ENCODE measurements around the gene MESP2.
"Not testable (repeated sequence)": the region's sequence is repeated elsewhere in the genome, so short reads cannot be mapped to it uniquely, and the experiment has no call there.

MESP2 gene

DNA sequence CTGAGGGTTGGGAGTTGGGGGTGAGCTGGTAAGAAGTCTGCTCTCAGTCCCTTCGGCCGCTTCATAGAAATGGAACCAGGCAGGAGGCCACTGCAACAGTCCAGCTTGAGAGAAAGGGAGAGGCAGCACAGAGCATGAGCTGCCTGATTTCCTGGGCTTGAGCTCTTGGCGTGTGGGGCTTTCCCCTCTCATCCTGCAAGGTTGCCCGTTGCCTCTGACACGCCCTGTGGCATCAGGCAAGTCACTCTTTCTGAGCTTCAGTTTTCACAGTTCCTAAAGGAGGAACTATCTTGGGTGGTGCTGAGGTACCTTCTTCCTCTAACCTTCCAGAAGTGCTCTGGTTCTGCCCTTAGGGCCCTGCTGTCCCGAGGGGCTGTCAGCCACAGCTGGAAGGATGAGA is 4.9 kb downstream of the MESP2 start:
- H3K9ac ChIP-seq (ENCODE audit: insufficient read length, low read depth): no peak overlapping the region
- H3K36me3 ChIP-seq (ENCODE audit: insufficient read depth, insufficient read length, low read length): no peaks in the 10 kb centered on the region
- H3K9me3 ChIP-seq (ENCODE audit: insufficient read depth, low read length): no peaks in the 10 kb centered on the region
- TF ChIP-seq SUZ12 (IDR thresholded peaks at IDR 0.05; ENCODE audit: extremely low read depth, insufficient read depth, insufficient read length): no peak
- no peak overlapping the region for H3K4me3 ChIP-seq (ENCODE audit: insufficient read length, low read depth)
- DNase-seq (ENCODE audit: low read depth, low spot score): no peak
- peaks cover 25% of the 10 kb centered on the region for H3K4me1 ChIP-seq (ENCODE audit: insufficient read depth, insufficient read length)
- H3K27me3 ChIP-seq (ENCODE audit: insufficient read depth, insufficient read length): peaks cover 23% of the 10 kb centered on the region

DNA sequence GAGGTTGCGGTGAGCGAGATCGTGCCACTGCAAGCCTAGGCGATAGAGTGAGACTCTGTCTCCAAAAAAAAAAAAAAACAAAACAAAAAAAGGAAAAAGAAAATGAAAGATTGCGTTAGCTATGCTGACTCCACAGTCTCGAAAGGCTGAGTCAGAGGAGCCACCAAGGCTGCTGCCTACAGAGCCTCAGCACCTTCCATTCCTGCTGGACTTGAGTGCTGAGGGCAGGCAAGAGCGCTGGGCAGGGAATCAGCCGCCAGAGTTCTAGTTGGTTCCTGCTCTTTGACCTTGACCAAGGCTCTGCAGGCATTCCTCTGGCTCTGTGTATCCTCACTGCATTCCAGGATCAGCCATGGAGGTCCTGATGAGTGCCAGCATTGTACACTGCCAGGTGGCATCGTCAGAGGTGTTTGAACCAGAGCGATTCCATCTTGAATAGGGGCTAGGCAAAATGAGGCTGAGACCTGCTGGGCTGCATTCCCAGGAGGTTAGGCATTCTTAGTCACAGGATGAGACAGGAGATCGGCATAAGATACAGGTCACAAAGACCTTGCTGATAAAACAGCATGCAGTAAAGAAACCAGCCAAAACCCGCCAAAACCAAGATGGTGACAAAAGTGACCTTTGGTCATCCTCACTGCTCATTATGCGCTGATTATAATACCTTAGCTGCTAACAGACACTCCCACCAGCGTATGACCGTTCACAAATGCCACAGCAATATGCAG is 5.9 kb downstream of the MESP2 start:
- peaks cover 17% of the 10 kb centered on the region for H3K27me3 ChIP-seq (ENCODE audit: insufficient read depth, insufficient read length)
- no peak for TF ChIP-seq SUZ12 (IDR thresholded peaks at IDR 0.05; ENCODE audit: extremely low read depth, insufficient read depth, insufficient read length)
- H3K9me3 ChIP-seq (ENCODE audit: insufficient read depth, low read length): no peaks in the 10 kb centered on the region
- H3K4me1 ChIP-seq (ENCODE audit: insufficient read depth, insufficient read length): peaks cover 23% of the 10 kb centered on the region
- no peak for DNase-seq (ENCODE audit: low read depth, low spot score)
- no peak overlapping the region for H3K9ac ChIP-seq (ENCODE audit: insufficient read length, low read depth)
- no peak overlapping the region for H3K4me3 ChIP-seq (ENCODE audit: insufficient read length, low read depth)
- no peaks in the 10 kb centered on the region for H3K36me3 ChIP-seq (ENCODE audit: insufficient read depth, insufficient read length, low read length)

DNA sequence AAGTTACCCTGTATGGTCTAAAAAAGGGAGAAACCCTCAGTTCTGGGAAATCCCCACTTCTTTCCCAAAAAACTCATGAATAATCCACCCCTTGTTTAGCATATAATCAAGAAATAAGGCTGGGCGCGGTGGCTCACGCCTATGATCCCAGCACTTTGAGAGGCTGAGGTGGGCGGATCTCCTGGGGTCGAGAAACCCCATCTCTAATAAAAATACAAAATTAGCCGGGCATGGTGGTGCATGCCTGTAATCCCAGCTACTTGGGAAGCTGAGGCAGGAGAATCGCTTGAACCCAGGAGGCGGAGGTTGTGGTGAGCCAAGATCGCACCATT is 6.5 kb downstream of the MESP2 start:
- H3K36me3 ChIP-seq (ENCODE audit: insufficient read depth, insufficient read length, low read length); H3K9me3 ChIP-seq (ENCODE audit: insufficient read depth, low read length); H3K4me3 ChIP-seq (ENCODE audit: insufficient read length, low read depth); H3K9ac ChIP-seq (ENCODE audit: insufficient read length, low read depth); DNase-seq (ENCODE audit: low read depth, low spot score): not testable (repeated sequence)
- H3K4me1 ChIP-seq (ENCODE audit: insufficient read depth, insufficient read length): peaks cover 23% of the 10 kb centered on the region
- H3K27me3 ChIP-seq (ENCODE audit: insufficient read depth, insufficient read length): peaks cover 11% of the 10 kb centered on the region

GRCh38 chr15:89783111-89783860 is 7.2 kb downstream of the MESP2 start:
- TF ChIP-seq YY1 (IDR thresholded peaks at IDR 0.05; ENCODE audit: insufficient read depth, insufficient read length) (no peak), SUZ12 (IDR thresholded peaks at IDR 0.05; ENCODE audit: extremely low read depth, insufficient read depth, insufficient read length) (no peak), ZNF274 (IDR thresholded peaks at IDR 0.05; ENCODE audit: low read depth, low read length) (no peak)
- Histone ChIP-seq H3K9ac (ENCODE audit: insufficient read length, low read depth) (no peak overlapping the region), H3K27me3 (ENCODE audit: insufficient read depth, insufficient read length) (peaks cover 4% of the 10 kb centered on the region), H3K36me3 (ENCODE audit: insufficient read depth, insufficient read length, low read length) (no peaks in the 10 kb centered on the region), H3K4me1 (ENCODE audit: insufficient read depth, insufficient read length) (peaks cover 23% of the 10 kb centered on the region), H3K4me3 (ENCODE audit: insufficient read length, low read depth) (no peak overlapping the region), H3K9me3 (ENCODE audit: insufficient read depth, low read length) (peaks cover 9% of the 10 kb centered on the region)
- peak; percentile 67 for DNase-seq (ENCODE audit: low read depth, low spot score)

GRCh38 chr15:89783861-89784685 is 7.9 kb downstream of the MESP2 start:
- DNase-seq (ENCODE audit: low read depth, low spot score): no peak
- Histone ChIP-seq H3K4me3 (ENCODE audit: insufficient read length, low read depth) (no peak overlapping the region), H3K27me3 (ENCODE audit: insufficient read depth, insufficient read length) (no peaks in the 10 kb centered on the region), H3K9me3 (ENCODE audit: insufficient read depth, low read length) (peaks cover 13% of the 10 kb centered on the region), H3K4me1 (ENCODE audit: insufficient read depth, insufficient read length) (peaks cover 23% of the 10 kb centered on the region), H3K36me3 (ENCODE audit: insufficient read depth, insufficient read length, low read length) (no peaks in the 10 kb centered on the region), H3K9ac (ENCODE audit: insufficient read length, low read depth) (no peak overlapping the region)
- no peak for TF ChIP-seq YY1 (IDR thresholded peaks at IDR 0.05; ENCODE audit: insufficient read depth, insufficient read length)
- no peak for TF ChIP-seq ZNF274 (IDR thresholded peaks at IDR 0.05; ENCODE audit: low read depth, low read length)
- TF ChIP-seq SUZ12 (IDR thresholded peaks at IDR 0.05; ENCODE audit: extremely low read depth, insufficient read depth, insufficient read length): no peak

- no peak overlapping the region for H3K9ac ChIP-seq (ENCODE audit: insufficient read length, low read depth)
- no peak for TF ChIP-seq ZNF274 (IDR thresholded peaks at IDR 0.05; ENCODE audit: low read depth, low read length)
- TF ChIP-seq SUZ12 (IDR thresholded peaks at IDR 0.05; ENCODE audit: extremely low read depth, insufficient read depth, insufficient read length): no peak
- no peak for TF ChIP-seq YY1 (IDR thresholded peaks at IDR 0.05; ENCODE audit: insufficient read depth, insufficient read length)
- no peaks in the 10 kb centered on the region for H3K27me3 ChIP-seq (ENCODE audit: insufficient read depth, insufficient read length)
- peaks cover 13% of the 10 kb centered on the region for H3K9me3 ChIP-seq (ENCODE audit: insufficient read depth, low read length)
- H3K4me1 ChIP-seq (ENCODE audit: insufficient read depth, insufficient read length): peaks cover 23% of the 10 kb centered on the region
- H3K4me3 ChIP-seq (ENCODE audit: insufficient read length, low read depth): no peak overlapping the region
- DNase-seq (ENCODE audit: low read depth, low spot score): no peak
- H3K36me3 ChIP-seq (ENCODE audit: insufficient read depth, insufficient read length, low read length): no peaks in the 10 kb centered on the region
Observed at GRCh38 chr15:89784686-89784960, 8.5 kb downstream of the MESP2 start.

DNA sequence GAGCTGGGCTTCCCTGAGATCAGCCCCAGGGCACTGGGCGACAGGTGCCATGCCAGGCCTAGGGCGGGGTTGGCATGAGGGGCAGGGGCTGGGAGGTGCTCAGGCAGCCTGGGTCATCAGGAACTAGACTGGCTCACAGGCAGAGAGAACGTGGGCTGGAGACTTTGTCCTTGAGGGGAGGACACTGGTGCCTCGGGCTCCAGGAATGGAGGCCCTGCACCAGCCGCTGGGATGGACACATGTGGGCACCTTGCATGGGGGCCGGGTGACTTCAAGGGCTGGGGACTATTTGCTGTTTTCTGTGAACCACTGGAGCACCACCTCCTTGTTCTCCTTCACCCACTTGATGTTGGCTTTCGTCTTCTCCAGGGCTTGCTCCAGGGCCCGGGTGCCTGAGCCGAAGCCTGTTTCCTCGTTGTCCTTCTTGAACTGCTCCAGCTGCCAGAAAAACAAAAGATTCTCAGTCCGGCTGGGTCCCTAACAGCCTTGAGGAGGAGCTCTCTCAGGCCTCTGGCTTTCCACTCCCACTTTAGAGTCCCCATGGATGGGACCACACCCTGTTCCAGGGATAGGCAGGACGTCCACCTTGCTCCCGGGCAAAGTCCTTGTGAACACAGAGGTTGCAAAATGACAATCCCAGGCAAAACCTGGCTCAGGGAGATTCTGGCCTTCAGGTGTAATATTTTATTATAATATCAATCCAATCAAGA is 9.1 kb downstream of the MESP2 start:
- Histone ChIP-seq H3K9me3 (ENCODE audit: insufficient read depth, low read length) (peaks cover 13% of the 10 kb centered on the region), H3K4me1 (ENCODE audit: insufficient read depth, insufficient read length) (peaks cover 23% of the 10 kb centered on the region), H3K9ac (ENCODE audit: insufficient read length, low read depth) (no peak overlapping the region), H3K27me3 (ENCODE audit: insufficient read depth, insufficient read length) (no peaks in the 10 kb centered on the region), H3K4me3 (ENCODE audit: insufficient read length, low read depth) (no peak overlapping the region), H3K36me3 (ENCODE audit: insufficient read depth, insufficient read length, low read length) (no peaks in the 10 kb centered on the region)
- no peak for DNase-seq (ENCODE audit: low read depth, low spot score)
- TF ChIP-seq ZNF274 (IDR thresholded peaks at IDR 0.05; ENCODE audit: low read depth, low read length) (no peak), SUZ12 (IDR thresholded peaks at IDR 0.05; ENCODE audit: extremely low read depth, insufficient read depth, insufficient read length) (no peak), YY1 (IDR thresholded peaks at IDR 0.05; ENCODE audit: insufficient read depth, insufficient read length) (no peak)

Measured in NT2/D1 (cell line).